GDM1 (cell line): ENCODE results near the gene STOML2.
A peak's percentile ranks its signal among the peaks of the same experiment; 100 is the strongest.

Source experiments
- DNase-seq: peaks from one replicate; lab custom pipeline; 2025; lab: John Stamatoyannopoulos, UW

STOML2 gene

DNA sequence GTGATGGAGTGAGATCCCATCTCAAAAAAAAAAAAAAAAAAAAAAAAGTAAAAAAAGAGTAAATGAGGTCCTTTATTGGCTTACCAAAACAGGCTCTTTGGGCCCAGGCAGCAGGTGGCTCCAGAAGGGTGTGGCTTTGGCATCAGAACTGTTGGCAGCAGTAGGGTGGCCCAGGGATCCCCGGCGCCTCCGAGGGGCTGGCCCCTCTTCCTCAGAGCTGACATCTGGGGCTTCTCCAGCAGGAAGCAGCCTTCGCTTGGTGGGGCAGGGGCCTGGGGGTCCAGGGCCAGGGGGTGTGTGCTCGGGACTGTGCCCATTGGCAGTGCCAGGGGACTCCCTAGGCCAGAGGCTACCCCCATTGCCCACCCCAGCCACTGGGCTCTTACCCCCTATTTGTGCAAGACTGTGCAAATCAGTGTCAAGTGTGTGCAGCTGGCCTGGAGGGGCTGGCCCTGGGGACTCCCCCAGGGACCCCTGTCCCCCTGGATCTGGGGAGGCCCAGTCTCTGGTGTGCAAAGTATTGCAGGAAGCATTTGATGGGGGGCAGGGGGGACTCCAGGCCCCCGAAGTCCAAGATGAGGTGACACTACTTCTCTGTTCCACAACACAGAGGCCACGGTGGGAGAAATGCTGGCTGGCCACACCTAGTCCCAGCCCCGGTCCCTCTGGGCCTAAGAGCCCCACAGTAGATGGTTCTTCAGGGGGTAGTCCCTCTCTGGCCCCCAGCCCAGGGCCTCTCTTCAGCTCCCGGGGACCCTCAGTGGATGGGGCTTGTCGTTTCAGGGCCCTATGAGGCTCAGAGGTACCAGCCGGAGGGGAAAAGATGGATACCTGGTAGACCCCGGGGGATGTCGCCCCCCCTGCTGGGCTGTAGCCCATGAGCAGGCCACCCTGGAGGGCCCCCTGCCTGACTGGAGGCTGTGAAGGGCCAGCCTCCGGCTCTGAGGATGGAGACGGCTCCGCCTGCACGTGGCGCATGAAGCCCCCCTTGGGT, 4.7 kb upstream of the STOML2 start:
- no peak for DNase-seq

- no peak for DNase-seq
Measured at GRCh38 chr9:35106343-35106730, 3.4 kb upstream of the STOML2 start.

DNA sequence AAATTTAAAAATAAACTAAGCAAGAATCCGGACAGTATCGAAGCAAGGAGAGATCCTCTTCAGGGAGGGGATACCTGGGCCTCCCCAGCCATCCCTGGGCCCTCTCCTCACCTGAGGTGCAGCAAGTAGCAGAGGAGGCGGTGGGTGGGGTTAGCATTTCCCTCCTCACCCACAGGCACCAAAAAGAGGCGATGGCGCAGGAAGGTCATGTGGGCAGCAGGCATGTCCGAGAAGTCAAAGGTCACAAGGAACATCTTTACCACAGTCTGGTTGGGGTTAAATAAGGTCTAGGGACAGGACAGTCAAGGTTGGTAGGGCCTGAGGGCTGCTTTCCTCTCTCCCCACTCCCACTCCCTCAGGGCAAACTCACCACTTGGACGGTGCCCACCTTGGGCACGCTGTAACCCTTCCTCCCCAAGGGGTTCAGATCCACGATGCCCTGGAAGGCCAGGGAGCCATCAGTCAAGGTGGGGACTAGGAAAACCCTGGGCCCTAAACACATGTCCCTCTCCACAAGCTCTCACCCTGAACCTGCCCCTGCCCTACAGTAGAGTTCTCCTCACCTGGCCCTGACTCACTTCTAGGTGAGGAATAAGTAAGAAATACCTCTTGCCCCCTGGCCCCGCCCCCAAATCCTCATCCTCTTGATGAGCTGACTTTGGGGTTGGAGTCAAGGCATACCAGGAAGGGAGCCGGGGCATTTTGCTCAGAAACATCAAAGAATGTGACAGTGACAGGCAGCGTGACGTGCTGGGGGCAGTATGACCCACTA, 2.8 kb upstream of the STOML2 start:
- DNase-seq = no peak

GRCh38 chr9:35105126-35105525, 2.2 kb upstream of the STOML2 start:
- DNase-seq = no peak

GRCh38 chr9:35104586-35104985, 1.7 kb upstream of the STOML2 start:
- DNase-seq = no peak

- no peak for DNase-seq
Measured at GRCh38 chr9:35103660-35104191, 795 bp upstream of the STOML2 start.

- no peak for DNase-seq
Measured at GRCh38 chr9:35102465-35102768, 514 bp downstream of the STOML2 start.

DNA sequence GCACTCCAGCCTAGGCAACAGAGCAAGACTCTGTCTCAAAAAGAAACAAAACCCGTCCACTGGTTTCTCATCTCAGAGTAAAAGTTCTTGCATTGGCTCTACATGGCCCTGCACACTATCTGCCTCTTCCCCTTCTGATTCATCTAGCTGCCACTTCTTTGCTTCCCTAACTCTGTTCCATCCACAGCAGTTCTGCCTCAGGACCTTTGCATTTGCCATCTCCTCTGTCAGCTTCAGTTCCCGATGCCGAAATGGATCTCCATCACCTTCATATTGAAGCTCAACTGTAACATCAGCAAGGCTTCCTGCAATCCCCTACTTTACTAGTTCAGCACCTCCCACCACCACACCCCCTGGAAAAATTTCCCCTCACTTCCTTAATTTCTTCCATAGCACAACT, 5.4 kb downstream of the STOML2 start:
- no peak for DNase-seq

DNA sequence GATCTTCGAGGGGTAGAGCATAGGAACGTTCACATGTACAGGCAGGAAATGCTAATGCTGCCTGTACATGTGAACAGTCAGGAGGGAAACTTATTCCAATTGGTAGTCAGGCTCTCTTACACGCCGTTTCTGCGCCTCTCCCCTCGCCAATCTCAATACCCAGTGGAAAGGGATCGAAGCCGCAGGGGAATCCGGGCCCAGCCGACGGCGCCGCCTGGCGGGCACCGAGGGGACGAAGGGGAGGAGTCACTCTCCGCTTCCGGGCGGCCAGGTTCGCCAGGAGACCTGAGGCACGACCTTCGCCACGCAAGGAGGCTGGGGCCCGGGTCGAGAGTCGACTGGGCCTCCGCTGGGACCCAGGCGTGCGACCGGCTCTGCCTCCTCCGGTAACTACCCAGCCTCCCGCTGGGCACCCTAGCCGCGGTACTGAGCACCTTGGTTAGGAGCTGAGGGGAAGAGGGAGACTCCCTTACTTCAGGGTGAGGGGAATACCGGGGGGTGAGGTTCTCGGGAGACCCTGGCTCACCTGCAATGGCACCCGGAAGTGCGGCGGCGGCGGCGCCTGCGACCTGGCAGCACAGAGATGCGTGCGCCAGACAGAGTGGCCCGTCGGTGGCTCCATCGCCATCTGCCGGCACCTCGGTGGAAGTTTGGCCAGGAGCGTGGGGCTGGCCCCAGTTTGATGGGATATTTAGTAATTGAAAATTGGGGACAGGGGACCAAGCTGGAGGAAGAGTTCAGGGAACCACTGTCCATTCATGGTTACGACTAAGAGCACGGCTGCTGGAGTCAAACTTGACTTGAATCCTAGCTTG, 6.7 kb downstream of the STOML2 start, which contains the start of gene PIGO:
PIGO (minus strand) TSS at position 557 of the 815 bp plus-strand sequence. CDS start 1,026 bp downstream, outside the sequence.
- DNase-seq = peak; percentile 80

DNA sequence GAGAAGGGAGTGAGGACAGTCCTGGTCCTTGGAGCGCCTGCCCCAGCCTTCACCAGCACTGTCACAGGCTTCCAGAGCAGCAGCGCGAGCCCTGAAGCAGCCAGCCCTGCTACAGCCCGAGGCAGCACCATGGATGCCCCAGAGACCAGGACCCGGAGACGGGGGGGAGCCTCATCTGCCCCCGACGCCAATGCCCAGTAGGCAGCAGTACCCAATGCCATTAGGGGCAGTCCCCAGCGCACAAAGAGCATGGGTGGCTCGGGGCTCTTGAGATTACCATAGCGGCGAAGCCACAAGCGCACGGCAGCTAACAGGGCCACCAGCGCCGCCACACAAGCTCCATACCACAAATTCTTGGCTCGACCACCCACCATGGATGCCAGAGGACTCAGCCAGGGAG, 11.4 kb downstream of the STOML2 start:
- no peak for DNase-seq

GRCh38 chr9:35089434-35089833, 13.5 kb downstream of the STOML2 start:
- DNase-seq = no peak

DNA sequence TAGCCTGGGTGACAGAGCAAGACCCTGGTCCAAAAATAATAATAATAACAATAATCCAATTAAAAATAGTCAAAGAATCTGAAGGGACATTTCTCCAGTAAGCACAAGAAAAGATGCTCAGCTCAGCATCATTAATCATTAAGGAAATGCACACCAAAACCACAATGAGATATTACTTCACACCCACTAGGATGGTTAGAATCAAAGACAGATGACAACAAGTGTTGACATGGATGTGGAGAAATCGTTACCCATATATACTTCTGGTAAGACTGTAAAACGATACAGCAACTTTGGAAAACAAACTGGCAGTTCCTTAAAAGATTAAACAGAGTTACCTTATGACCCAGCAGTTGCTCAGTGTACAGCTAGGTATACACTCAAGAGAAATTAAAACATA, 17.9 kb downstream of the STOML2 start:
- DNase-seq = no peak

GRCh38 chr9:35079426-35080341, 23.2 kb downstream of the STOML2 start, which contains the start of gene FANCG:
TSS of gene FANCG (minus strand) at chr9:35079942. CDS start at chr9:35079524, 418 bp downstream.
- DNase-seq = peak; percentile 89

DNA sequence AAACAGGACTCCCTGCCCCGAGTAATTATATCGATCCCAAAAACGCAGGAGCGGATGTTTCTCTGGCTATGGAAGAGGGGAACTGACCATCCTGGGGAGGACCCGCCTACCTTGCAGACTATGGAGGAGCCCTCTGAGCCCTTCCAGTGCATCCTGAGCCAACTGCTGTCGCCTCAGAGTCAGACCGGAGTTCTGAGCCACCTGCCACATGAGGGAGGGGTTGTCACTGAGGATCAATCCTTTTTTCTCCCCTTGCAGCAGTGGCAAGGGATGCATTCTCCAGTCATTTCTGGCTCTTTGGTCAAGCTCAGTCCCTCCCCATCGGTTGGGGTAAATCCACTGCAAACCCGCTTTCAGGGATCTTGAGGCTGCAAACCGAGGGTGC, 23.9 kb downstream of the STOML2 start:
- DNase-seq = peak; percentile 1

- no peak for DNase-seq
Measured at GRCh38 chr9:35078066-35078465, 24.9 kb downstream of the STOML2 start.

- DNase-seq = no peak
Measured at GRCh38 chr9:35076848-35077247, 26.1 kb downstream of the STOML2 start.

GRCh38 chr9:35075358-35075757, 27.6 kb downstream of the STOML2 start:
- DNase-seq = no peak

DNA sequence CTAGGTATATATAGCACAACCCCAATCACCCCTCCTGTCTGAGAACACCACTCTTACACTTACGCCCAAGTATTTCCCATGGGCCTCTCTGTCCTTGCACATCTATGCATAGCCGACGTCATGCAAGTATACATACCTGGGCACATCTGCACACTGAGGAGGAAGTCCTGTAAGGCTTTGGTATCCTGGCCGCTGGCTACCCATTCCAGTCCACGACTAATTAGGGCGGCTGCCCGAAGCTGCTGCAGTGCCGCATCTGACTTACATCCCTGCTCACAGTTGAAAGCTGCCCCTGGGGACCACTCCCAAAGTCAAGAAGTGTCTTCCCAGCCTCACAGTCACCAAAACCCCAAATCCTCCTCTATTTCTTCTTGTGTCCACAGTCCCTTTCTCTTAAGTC, 28.1 kb downstream of the STOML2 start:
- DNase-seq = no peak

- no peak for DNase-seq
Measured at GRCh38 chr9:35074141-35074540, 28.8 kb downstream of the STOML2 start.

DNA sequence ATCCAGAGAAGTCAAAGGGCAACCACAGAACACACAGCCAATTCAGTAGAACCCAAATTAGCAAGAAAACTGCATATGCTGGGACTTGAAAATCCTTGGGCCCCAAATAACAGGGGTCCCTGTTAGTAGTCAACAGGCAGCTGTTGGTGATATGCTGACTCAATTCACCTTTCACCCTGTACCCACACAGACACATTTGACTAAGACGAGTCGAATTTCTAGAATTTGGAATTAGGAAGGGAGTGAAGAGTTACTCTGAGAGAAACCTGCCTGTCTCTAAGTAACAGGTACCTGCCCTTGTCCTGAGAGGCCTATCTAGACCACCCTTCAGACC, 29.7 kb downstream of the STOML2 start:
- DNase-seq = no peak
